ENCODE data around the gene UGCG.
"Not testable (repeated sequence)": the region's sequence is repeated elsewhere in the genome, so short reads cannot be mapped to it uniquely, and the experiment has no call there.

Gene UGCG

DNA sequence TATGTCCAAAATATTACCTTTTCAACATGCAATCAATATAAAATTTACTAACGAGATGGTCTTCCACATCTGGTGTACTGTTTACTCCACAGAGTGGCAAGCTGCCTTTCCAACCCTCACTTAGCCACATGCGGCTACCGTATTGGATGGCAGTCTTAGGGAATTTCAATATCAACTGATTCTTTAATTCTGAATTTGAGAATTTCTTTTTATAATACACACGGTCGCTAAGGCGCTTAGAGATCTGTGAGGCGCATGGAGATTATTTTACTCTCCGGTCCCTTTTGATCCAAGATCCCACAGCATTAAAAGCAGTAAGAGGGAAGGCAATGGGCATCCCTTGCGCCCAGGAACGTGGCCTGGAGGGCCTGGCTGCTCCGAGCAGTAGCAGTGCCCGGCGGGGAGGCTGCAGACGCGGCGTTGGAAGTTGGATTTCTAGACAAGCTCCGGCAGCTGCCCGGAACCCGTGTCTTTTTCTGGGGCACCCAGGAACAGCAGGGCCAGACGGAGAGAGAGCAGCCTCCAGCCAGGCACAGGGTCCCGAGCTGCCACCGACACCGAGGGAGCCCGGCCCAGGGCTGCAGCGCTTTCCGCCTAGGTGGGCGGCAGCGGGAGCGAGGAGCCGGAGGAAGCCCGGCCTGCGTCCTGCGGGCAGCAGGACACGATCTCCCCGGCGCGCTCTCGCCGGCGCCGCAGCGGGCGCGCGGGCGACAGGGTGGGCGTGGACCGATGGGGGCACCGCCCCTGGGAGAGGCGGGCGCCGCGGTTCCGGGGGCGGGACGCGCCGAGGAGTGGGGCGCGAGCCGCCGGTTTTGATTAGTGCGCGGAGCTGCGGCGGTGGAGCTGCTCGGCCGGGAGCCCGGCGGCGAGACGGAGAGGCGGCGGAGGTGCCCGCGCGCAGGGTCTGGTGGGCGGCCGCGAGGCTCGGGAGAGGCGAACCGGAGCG, at the start of gene UGCG:
UGCG (plus strand) TSS at position 819 of the 946 bp plus-strand sequence. CDS start 402 bp downstream, outside the sequence.
- DNase-seq = peak; percentile 85 to 87

DNA sequence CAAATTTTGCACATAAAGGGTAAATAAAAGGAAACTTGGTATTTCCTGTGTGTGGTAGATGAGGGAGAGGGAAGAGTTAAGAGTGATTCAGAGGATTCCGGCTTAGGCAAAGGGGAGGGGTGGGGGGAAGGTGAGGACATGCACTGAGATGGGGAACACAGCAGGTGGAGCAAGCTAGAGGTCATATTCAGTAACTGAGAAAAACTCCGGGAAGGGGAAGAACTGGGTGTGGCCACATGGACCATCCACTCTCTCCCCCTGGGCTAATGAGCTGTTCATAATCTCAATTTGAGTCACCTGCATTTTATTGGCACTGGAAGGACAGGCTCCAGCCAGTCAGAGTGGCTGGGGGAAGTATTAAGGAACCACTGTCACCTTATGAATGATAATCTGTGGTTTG, 45.1 kb upstream of the UGCG start:
- DNase-seq = no peak

DNA sequence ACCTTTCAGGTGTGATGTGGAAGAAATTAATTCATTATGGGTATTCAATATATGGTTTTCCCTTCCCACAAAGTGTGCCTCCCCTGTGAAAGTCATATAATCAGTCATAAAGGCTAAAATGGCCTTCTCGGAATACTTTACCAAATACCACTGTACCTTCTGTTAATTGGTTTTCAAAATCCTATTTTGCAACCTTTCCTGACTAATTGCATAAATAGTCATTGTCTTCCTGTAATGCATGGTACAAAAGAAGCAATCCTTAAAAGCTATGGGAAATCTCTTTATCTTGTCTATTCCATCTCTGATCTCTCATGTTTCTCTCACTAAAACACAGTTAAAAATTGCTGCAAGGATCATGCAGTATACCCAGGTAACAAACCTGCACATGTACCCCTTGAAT, 44.3 kb upstream of the UGCG start:
- DNase-seq = no peak

DNA sequence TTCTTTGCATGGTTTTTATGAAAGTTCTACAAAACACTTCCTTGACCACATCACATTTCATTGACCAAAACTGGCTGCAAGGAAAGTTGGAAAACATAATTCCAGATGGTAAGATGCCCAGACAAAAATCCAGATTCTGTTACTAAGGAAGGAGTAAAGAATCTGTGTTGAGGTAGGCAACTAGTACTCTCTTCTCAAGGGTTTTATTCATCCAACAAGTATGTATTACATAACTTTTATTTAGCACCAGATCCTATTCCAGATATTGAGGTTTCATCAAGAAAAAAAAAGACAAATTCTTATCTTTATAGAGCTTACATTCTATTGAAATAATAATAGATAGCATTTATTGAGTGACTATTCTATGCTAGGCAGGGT, 43.2 kb upstream of the UGCG start:
- DNase-seq = no peak

DNA sequence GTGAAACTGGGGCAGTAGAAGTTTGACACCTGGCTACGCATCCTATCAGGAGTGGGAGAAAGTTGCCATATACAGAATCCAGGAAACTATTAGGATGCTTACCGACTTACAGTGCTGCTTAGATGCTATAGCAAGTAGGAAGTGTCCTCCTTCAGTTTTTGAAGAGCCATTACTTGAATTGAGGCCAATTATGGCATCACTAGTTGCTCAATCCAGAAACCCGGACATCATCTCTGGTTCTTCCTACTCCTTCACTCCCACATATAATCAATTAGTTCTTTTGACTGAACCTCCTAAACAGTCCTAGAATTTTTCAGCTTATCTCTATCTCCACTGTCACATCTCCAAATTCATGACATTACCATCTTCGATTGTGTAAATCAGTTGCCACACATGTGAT, 41.8 kb upstream of the UGCG start:
- no peak for DNase-seq

DNA sequence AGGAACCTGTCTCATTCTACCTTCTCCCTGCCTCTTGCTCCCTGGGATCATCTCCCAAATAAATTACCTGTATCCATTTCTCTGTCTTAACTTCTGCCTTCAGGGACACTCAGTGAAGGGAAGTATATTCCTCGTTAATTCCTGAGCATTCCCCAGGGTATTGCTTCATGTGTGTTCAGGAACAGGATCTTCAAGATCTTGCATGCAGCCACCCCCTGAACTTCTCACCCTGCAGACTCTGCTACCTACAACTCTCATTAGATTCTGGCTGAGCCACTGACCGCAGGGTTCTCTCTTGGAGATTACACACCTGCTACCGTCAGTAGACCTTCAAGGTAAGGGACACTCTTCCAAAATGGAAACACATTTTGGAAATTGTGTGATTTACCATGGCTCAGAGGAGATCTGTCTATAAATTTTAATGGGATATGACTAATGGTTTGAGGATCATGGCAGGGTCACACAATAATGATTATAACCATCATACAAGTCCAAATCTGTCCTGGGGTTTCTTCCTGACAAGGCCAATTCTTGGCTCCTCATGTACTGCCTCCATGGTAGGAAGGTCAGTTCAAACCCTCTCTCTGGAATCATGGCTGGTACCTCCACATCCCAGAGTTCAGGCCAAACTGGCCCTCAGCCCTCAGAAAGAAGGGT, 38.9 kb upstream of the UGCG start:
- DNase-seq = no peak

DNA sequence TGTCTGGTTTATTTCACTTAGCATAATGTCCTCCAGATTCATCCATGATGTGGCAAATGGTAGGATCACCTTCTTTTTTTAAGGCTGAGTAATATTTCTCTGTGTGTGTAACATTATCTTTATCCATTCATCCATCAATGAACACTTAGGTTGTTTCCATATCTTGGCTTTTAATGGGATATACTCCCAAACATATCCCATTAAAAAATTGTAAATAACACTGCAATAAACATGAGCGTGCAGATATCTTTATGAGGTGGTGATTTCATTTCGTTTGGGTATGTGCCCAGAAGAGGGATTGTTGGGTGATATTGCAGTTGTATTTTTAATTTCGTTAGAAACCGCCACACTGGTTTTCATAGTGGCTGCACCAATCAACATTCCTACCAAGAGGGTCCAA, 36.2 kb upstream of the UGCG start:
- no peak for DNase-seq

DNA sequence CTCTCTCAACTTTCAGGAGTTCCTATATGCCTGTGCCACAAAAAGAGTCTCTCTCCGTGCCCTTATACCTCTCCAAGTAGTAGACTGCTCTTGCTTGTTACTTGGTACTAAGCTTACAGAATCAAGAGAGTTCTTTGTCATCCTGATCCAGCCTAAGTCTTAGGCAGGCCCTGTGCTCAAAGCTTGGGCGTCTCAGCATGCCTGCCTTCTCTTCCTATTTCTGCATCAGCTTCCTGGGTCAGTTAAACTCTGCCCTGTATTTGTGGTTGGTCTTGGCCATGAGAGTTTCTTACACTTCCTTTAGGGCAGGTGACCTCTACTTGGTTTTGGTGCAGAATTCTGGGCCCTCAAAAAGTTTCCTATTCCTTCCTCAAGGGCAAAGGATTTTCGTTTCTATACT, 33.0 kb upstream of the UGCG start:
- DNase-seq = no peak

DNA sequence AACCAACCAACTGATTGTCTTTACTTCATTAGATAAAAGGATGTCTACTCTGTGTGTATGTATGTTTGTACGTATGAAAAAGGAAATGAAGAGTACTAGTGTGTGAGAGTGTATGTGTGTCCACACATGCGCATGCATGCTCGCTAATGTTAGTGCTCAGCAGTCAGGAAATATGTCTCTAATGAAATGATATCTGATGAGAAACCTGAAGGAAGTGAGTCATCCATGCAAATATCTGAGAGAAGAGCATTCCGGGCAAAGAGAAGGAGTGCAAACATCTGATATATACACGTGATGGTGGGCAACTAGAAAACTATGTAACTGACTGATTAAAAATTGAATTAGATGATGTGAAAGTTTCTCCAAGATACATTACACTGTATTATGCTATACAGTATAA, 29.6 kb upstream of the UGCG start:
- DNase-seq = peak in 1 of 2 donors; percentile 30

DNA sequence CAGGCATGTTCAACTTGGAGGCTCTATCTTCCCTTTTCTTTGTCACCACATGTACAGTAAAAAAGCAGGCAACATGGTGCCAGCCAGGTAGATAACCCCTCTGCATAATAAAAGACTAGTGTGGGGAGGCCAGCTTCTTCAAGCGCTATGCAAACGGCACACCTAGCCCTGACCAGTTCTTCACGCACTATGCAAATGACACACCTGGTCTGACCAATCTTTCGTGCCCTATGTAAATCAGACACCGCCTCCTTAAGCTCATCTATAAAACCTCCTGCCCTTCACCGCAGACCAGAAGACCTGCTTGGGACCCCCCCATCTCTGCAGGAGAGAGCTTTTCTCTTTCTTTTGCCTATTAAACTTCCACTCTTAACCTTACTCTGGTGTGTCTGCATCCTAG, 28.1 kb upstream of the UGCG start:
- DNase-seq = no peak

DNA sequence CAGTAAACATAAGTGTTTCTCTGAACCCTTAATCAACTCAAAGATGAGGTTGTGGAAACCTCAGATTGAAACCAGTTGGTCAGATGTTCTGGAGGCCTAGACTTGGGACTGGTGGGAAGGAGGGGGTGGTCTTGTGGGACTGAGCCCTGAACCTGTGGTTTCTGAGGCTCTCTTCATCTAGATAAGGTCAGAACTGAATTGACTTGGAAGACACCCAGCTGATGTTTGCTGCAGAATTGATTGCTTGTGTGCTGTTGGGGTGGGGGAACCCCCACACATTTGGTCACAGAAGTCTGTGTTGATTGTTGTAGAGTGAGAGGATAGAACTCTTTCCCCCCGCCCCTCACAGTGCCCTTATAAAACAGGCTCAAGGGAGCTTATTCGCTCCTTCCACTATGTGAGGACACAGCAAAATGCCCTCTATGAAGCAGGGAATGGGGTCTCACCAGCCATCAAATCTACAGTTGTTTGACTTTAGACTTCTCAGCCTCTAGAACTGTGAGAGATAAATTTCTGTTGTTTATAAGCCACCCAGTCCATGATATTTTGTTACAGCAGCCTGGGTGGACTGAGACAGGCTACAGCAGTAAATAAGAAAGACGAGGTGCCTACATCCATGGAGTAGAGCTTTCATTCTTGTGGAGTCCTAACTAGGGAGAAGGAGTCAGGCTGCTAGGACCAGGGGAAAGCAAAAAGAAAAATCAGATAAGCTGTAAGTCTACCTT, 25.7 kb upstream of the UGCG start:
- DNase-seq = no peak

DNA sequence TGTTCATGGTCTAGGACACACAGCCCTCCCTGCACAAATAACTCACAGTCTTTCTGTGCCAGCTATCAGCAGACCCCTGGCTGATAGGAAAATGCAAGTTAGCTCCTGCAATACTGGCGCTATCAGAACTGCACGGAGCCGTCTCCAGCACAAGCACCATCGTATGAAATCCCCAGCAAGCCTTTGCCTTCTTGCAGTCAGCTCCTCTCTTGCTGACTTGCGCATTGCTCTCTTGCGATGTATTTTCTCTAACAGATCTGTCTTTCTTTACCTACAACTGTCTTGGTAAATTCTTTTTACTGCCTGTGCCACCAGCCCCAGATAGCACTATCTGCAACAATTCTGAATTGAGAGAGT, 25.1 kb upstream of the UGCG start:
- no peak for DNase-seq

DNA sequence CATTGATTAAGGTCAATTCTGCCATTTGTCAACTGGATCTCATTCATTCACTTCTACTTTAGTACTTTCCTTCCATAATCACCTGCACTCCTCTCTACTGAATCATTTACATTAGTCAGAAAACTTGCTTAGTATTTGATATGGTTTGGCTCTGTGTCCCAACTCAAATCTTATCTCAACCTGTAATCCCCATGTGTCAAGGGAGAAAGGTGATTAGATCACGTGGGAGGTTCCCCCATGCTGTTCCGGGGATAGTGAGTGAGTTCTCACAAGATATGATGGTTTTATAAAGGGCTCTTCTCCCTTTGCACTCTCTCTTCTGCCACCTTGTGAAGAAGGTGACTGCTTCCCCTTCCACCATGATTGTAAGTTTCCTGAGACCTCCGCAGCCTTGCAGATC, 23.7 kb upstream of the UGCG start:
- DNase-seq = no peak

DNA sequence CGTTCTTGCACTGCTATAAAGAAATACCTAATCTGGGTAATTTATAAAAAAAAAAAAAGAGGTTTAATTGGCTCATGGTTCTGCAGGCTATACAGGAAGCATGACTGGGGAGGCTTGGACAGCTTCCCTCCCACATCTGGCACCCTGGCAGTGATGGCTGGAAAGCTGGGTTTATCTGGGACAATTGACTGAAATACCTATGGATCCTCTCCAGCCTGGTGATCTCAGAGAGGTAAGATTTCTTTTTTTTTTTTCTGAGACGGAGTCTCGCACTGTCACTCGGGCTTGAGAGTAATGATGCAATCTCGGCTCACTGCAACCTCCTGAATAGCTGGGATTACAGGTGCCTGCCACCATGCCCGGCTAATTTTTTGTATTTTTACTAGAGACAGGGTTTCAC, 22.7 kb upstream of the UGCG start:
- DNase-seq = no peak

DNA sequence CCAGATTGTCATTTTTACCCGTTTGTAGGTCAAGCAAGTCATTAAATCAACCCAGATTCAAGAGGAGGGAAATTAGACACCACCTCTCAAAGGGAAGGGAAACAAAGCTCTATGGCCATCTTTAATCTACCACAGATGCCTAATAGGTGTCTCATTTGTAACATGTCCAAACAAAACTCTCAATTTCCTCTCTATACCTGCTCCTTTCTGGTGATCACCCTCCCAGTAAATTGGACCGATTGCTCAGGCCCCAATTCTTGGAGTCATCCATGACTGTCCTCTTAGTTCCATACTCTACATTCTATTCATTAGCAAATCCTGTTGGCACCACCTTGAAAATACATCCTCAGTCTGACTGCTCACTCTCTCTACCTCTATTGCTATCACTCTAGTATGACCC, 22.1 kb upstream of the UGCG start:
- no peak for DNase-seq

DNA sequence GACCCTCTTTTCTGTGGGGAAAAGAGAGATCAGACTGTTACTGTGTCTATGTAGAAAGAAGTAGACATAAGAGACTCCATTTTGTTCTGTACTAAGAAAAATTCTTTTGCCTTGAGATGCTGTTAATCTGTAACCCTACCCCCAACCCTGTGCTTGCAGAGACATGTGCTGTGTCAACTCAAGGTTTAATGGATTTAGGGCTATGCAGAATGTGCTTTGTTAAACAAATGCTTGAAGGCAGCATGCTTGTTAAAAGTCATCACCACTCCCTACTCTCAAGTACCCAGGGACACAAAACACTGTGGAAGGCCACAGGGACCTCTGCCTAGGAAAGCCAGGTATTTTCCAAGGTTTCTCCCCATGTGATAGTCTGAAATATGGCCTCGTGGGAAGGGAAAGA, 21.3 kb upstream of the UGCG start:
- DNase-seq = not testable (repeated sequence)

DNA sequence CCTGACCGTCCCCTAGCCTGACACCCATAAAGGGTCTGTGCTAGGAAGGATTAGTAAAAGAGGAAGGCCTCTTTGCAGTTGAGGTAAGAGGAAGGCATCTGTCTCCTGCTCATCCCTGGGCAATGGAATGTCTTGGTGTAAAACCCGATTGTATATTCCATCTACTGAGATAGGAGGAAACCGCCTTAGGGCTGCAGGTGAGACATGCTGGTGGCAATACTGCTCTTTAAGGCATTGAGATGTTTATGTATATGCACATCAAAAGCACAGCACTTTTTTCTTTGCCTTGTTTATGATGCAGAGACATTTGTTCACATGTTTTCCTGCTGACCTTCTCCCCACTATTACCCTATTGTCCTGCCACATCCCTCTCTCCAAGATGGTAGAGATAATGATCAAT, 20.9 kb upstream of the UGCG start:
- DNase-seq = not testable (repeated sequence)

DNA sequence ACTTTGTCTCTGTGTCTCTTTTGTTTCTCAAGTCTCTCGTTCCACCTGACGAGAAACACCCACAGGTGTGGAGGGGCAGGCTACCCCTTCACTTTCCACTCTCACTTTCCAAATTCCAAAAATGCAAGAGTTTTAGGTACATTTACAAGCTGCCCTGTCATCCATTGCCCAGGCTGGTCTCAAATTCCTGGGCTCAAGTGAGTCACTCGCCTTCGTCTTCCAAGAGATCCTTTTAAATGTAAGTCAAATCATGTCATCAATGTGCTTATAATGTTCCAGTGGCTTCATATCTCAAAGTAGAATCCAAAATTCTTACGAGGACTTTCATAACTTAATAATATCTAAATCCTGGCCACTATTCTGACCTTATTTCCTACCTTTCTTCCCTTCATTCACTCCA, 20.4 kb upstream of the UGCG start:
- DNase-seq = no peak

DNA sequence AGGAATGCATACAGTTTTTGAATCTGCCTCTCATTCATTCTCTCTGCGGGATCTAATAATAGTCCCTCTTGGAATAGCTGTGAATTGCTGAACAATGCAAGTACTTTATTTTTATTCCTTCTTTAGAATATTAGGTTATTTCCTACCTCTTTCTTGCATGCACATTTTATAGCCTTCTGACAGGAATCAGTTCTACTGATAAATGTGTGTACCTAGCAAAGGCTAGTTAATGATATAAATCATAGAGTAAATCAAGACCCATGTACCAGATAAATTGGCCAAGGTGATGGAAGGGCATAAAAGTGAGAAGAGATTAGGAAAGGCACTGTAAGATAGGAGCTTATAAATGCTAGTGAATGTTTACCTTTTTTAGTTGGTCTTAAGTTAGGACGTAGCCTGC, 19.2 kb upstream of the UGCG start:
- DNase-seq = no peak

DNA sequence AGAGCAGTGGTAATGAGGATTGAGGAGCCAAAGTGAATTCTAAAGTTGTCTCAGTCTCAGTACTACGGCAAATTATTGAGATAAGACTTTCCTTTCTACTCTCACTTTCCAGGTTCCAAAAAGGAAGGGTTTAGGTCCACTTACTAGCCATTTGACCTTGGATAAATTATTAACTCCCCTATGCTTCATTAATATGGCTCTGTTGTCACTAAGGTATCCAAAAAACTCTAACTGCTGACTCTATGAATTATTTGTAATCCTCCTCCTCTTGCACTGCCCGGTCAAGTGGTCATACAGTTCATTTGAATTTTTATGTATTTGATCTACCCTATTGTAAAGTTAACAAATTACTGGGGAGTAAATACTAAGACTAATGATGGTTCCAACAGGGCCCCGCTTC, 17.7 kb upstream of the UGCG start:
- no peak for DNase-seq

DNA sequence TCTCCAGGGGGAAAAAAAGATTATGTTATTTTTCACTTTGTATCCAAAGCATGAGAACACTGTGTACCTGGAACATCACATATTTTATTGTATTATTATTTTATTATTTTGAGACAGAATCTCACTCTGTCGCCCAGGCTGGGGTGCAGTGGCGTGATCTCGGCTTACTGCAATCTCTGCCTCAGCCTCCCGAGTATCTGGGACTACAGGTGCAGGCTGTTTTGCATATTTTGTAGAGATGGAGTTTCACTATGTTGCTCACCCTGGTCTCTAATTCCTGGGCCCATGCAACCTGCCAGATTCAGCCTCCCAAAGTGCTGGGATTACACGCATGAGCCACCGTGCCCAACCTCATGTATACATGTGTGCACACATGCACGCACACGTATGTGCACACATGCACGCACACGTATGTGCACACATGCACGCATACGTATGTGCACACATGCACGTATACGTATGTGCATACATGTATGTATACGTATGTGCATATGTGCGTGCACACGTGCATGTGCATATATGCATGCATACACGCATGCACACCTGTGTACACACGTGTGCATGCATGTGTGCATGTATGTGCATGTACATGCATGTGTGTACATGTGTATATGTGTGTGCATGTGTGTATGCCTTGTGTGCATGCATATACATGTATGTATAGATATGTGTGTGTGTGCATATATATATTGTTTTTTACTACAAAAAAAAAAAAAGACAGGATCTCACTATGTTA, 9.5 kb upstream of the UGCG start:
- DNase-seq = no peak

DNA sequence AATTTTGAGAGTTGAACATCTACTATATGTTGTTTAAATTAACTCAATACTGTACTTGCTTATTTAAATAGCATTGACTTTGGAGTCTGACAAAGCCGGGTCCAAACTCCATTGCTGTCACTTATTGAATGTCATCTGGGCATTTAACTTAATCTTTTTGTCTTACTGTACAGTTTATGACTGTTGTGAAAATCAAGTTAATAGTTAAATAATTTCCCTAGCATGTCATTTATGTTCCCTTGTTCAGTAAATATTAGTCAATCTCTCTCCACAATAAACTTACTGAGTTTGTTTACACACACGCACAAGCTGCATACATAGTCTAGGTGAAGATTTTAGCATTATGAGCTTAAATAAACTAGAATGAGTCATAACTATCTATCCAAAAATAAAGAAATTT, 6.3 kb upstream of the UGCG start:
- DNase-seq = no peak

DNA sequence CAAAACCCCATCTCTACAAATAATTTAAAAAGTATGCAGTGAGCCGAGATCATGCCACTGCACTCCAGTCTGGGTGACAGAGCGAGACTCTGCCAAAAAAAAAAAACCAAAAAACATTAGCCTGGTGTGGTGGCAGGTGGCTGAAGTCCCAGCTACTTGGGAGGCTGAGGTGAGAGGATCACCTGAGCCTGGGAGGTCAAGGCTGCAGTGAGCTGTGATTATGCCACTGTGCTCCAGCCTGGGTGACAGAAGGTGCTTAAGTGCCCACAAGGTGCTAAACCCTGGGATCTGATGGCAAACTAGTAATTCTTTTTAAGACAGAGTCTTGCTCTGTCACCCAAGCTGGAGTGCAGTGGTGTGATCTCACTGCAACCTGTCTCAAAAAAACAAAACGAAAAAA, 5.7 kb upstream of the UGCG start:
- DNase-seq = not testable (repeated sequence)

All from CD4-positive, alpha-beta T cell treated with Interleukin-1 beta for 1 hour (primary cell).